ENCODE results near the gene ATG7.
"Not testable (repeated sequence)": the region's sequence is repeated elsewhere in the genome, so short reads cannot be mapped to it uniquely, and the experiment has no call there.

Gene ATG7

GRCh38 chr3:11391174-11391879 is 119.1 kb downstream of the ATG7 start:
- DNase-seq, result no peak

GRCh38 chr3:11392014-11392859 is 120.0 kb downstream of the ATG7 start:
- DNase-seq, result no peak

DNA sequence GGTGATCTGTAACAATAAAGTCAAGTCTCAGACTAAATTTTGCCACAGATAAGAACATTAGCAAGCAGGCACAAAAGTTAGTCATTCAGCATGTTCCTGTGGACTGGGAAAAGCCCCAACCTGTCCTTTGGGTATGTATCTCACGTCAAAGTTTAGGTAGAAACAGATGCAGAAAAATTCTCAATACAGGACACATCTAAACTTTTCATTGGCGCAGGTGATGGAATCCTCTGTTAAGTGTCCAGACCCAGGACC is 120.6 kb downstream of the ATG7 start:
- no peak for DNase-seq

DNA sequence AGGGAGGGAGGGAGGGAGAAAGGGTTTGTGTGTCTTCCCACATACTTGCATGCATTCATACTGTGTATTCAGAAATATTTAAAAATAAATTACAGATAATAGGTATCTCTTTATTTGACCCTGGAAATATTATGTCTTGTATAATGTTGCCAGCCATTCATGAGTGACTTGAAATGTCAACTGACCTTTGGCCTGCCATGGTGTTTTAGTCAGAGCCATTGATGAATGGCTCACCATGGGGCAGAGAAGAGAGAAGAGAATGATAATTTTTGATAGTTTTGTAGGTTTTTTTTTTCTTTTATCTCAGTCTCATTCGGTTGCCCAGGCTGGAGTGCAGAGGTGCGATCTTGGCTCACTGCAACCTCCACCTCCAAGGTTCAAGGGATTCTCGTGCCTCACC is 121.2 kb downstream of the ATG7 start:
- DNase-seq, result no peak

DNA sequence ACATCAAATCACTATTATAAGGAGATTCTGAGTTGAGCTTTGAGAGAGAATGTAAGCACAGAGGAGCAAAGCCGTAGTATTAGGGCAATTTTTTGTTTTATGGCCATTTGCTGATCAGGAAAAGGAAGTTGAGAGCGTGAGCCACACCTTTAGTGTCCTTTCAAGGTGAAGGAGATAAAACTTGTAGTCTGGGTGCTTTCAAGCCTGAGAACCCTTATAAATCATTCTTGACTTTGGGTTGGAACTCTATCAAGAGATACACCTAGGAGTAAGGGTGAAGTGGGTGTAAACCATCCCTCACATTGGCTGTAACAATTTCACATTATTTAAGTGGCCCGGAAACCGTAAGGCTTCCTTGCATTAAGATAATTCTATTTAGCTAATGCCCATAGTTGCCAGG is 122.2 kb downstream of the ATG7 start:
- no peak for DNase-seq

- DNase-seq, result no peak
Measured at GRCh38 chr3:11400213-11400612, 128.0 kb downstream of the ATG7 start.

GRCh38 chr3:11401434-11401833 is 129.2 kb downstream of the ATG7 start:
- DNase-seq, result no peak

GRCh38 chr3:11405323-11405722 is 133.1 kb downstream of the ATG7 start:
- DNase-seq, result no peak

GRCh38 chr3:11407644-11408043 is 135.4 kb downstream of the ATG7 start:
- no peak for DNase-seq

- DNase-seq, result not testable (repeated sequence)
Measured at GRCh38 chr3:11408324-11408859, 136.2 kb downstream of the ATG7 start.

DNA sequence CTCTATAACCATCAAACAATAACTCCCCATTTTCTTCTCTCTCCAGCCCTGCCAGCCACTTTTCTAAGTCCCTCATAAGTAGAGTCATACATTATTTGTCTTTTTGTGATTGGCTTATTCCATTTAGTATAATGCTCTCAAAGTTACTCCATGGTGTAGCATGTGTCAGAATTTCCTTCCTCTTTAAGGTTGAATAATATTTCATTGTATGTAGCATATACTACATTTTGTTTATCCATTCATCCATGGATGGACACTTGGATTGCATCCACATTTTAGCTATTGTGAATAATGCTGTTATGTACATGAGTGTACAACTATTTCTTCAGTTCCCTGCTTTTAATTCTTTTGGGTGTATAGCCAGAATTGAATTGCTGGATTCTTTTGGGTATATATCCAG is 138.4 kb downstream of the ATG7 start:
- DNase-seq, result no peak

- no peak for DNase-seq
Measured at GRCh38 chr3:11411956-11412355, 139.8 kb downstream of the ATG7 start.

DNA sequence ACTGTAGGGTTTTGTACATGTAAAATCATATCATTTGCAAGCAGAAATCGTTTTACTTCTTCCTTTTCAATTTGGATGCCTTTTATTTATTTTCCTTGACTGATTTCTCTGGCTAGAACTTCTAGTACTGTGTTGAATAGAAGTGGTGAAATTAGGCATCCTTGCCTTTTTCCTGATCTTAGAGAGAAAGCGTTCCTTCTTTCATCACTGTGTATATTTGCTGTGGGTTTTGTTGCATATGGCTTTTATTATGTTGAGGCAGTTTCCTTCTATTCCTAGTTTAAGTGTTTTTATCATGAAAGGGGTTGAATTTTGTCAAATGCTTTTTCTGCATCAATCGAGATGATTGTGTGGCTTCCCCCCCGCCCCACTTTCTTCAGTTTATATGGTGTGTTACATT is 140.9 kb downstream of the ATG7 start:
- DNase-seq, result no peak

- no peak for DNase-seq
Measured at GRCh38 chr3:11415099-11415498, 142.9 kb downstream of the ATG7 start.

DNA sequence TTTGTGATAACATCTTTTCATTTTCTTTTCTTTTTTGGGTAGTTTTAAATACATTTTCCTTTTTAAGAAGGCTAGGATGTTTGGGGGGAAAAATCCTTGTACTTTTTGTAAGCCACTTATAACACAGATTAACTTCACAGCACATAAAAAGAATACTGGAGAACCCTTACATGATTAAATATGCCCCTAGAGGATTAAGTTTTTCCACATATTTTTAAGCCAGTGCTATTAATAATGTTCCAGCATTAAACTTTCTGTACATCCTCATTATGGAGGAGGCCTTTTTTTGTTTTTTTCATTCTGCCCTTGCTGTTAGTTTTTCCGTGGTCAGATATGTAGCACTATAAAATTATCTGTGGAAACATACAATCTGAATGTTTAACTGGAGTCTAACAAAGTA is 147.9 kb downstream of the ATG7 start:
- DNase-seq, result no peak

- DNase-seq, result no peak
Measured at GRCh38 chr3:11422291-11422690, 150.1 kb downstream of the ATG7 start.

GRCh38 chr3:11423868-11424267 is 151.7 kb downstream of the ATG7 start:
- no peak for DNase-seq

- no peak for DNase-seq
Measured at GRCh38 chr3:11424277-11424676, 152.1 kb downstream of the ATG7 start.

DNA sequence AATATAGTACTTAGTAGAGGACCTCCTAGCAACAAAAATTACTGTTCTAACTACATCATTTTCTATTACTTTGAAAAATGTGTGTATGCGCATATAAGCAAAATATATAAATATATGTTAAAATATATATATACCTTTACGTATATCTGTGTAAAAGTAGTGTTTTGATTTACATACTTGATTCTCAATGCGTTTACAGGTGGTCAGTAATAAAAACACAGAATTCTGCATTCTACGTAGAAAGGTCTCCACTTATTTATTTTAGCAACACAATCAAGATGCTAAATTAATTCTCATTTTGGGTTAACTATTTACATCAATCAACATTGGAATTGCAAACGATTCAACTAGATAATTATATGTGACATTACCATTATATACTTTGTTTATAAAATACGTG is 158.0 kb downstream of the ATG7 start:
- no peak for DNase-seq

GRCh38 chr3:11430624-11431023 is 158.4 kb downstream of the ATG7 start:
- DNase-seq, result no peak

DNA sequence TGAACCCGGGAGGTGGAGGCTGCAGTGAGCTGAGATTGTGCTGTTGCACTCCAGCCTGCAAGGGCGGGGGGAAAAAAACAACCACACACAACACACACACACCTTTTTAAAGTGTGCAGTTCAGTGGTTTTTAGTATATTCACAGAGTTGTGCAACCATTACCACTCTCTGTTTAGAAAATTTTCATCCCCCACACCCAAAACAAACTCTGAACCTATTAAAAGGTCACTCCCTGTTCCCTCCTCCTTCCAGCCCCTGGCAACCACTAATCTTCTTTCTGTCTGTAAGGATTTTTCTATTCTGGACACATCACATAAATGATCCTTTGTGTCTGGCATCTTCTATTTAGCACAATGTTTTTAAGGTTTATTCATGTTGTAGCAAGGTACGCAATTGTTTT is 159.1 kb downstream of the ATG7 start:
- no peak for DNase-seq

GRCh38 chr3:11434017-11434526 is 161.9 kb downstream of the ATG7 start:
- no peak for DNase-seq

DNA sequence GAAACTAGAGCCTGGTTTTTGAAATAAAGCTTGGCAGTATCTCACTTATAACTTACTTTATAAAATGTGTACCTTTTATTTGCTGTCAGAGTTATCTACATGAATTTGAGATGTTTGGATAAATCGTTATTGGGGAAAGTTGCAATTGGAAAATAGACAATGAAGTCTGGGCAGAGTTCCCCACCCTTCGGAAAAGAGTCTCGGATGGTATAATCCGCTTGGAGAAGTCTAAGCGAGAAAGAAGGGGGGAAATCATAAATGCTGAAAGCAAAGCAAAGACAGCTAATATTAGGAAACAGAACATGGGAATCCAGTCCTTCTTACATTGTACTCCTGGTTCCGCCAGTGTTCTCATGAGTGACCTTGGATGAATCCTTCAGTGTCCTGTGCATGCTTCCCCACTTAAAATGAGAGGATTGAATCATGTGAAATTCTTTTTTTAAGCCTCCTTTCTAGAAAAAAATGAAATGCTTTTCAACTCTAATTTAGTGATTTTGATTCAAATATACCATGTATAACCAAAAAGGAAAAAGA is 162.4 kb downstream of the ATG7 start:
- DNase-seq, result no peak

Measured in DMS 273 treated with DMSO at 0.1 percent for 48 hours (cell line).